NCI-H524 (cell line): ENCODE data around the gene SHISA4.

Experiments
- DNase-seq, 2 experiments: peaks; one replicate each; lab custom pipeline; 2025; lab: John Stamatoyannopoulos, UW

SHISA4 gene

DNA sequence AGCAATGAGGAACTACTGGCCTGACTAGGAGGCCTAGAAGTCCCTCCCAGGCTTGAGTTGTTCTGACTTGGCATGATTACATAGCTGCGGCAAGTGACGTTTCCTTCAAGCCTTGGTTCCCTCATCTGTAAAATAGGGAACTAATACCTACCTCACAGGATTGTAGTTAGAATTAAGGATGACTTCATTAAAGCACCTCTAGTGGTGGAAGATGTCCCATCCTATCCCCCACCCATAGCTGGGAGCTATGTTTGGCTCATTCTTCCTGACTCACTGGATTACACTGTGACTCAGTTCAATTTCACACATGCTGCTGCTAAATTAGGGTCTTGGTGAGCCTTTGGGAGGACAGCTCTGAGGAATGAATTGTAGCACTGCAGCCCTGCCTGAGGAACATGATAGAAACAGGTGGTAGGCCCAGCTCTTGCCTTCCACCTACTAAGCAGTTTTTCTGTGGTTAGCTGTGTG, 6.0 kb upstream of the SHISA4 start:
- no peak for DNase-seq

- DNase-seq = no peak
These were observed 5.4 kb upstream of the SHISA4 start for GRCh38 chr1:201883266-201883665.

DNA sequence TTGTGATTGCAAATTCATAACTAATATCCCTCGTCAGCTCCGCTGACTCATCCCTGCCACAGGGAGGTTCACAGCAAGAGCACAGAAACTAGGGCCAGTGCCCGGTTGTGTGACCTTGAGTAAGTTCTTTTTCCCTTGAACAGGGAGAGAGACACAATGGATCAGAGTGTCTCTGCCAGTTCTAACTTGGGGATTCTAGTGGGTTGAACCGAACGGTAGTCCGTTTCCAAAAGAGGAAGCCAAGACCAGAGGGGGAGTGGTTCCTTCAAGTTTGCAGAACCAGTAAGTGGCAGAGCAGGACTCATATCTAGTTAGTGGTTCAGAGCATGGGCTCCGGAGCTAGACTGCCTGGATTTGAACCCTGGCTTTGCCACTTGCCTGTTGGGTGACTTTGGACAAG, 4.9 kb upstream of the SHISA4 start:
- DNase-seq = no peak

DNA sequence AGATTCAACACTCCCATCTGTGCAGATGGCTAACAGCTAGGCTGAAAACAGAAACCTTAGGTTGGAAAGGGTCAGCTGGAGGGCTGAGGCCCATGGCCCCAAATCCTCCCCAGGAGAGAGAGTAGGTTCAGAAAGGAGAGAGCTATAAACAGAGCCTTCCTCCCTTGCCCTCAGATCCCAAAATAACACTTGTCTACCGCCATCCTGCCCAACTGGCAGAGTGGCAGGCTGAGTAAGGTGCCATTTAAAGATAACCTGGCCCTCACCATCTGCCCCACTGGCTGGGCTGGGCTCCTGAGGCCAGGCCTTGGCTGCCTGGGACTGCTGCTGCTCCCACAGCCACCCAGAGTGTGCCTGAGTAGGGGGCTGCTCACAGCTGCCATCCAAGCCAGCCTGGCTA, 4.3 kb upstream of the SHISA4 start:
- peak in 1 of 2 experiments; percentile 18 for DNase-seq

DNA sequence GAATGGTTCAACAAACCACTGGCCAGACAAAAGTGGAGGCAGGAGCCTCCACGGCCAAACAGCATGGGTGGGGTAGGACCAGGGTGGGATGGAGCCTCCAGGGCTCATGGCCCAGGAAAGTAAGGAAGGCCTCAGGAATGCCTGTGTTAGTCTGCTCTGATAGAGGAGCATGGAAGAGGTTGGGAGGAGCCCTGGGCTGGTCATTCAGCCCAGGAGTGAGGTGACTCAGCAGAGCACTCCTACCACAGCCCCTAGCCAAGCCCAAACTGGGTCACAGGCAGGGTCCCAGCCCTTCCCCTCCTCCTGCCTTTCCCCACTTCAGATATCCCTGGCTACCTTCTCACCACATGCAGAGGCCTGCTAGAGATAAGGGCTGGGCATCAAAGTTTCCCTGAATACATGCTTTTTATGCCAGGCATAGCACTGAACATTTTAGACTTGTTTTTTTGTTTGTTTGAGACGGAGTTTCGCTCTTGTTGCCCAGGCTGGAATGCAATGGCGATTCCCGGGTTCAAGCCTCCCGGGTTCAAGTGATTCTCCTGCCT, 3.1 kb upstream of the SHISA4 start:
- DNase-seq = no peak

DNA sequence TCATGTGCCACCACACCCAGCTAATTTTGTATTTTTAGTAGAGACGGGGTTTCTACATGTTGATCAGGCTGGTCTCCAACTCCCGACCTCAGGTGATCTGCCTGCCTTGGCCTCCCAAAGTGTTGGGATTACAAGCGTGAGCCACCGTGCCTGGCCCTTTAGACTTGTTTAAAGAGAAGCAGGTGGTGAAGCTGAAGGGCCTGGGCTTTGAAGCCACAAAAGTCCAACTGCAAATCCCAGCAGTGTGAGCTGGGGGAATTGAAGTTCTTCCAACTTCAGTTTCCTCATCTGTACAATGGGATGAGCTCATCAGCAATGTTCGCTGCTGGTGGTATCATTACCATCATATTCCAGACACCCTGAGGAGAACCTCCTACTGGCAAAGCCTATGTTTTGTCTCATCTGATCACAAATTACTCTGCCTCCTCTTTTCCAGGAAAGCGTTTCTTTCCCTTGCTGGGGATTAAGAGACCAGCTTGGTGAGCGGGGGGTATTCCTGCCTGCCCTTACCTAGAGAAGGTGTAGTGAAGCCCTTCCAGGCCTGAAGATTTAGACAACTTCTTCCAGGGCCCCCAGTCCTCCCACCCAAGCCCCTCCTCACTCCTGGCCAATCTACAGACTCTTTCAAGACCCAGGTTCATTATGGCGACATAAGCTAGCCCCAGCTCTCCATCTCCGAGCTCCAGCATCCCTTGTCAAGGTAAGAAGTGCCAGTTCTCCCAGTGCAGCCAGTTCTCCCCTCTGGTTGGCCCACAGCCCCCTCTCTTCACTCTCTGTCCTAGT, 2.4 kb upstream of the SHISA4 start:
- DNase-seq = no peak

DNA sequence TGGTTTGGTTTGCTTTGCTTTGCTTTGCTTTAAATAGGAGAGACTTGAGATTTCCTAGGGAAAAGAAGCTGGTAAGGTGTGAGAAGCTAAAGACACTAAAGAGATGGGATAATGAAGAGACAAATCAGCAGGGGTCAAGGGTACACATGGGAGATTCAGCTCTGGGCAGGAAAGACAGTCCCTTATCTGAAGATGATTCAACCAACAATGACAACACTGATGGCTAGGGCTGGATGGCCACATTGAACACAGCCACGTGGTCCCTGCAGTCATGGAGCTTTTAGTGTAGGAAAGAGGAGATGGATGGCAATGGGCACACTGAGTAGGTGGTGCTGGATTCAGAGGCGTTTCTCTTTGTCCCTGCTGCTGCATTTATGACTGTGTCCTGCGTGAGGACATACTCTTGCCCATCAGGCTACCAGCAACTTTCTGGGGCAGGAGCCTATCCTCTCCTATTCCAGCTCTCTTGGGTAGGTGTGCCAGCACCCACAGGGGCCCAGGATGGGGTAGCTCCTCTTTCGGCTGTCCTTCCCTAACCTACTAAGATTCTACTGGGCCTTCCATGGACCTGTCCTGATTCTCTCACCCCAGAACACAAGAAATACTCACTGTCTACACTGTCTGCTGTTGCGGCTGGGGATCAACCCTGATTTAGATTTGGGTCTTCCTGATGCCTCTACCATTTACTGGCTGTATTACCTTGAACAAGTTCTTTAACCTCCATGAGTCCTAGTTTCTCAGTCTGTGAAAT, 1.4 kb upstream of the SHISA4 start:
- DNase-seq = no peak

DNA sequence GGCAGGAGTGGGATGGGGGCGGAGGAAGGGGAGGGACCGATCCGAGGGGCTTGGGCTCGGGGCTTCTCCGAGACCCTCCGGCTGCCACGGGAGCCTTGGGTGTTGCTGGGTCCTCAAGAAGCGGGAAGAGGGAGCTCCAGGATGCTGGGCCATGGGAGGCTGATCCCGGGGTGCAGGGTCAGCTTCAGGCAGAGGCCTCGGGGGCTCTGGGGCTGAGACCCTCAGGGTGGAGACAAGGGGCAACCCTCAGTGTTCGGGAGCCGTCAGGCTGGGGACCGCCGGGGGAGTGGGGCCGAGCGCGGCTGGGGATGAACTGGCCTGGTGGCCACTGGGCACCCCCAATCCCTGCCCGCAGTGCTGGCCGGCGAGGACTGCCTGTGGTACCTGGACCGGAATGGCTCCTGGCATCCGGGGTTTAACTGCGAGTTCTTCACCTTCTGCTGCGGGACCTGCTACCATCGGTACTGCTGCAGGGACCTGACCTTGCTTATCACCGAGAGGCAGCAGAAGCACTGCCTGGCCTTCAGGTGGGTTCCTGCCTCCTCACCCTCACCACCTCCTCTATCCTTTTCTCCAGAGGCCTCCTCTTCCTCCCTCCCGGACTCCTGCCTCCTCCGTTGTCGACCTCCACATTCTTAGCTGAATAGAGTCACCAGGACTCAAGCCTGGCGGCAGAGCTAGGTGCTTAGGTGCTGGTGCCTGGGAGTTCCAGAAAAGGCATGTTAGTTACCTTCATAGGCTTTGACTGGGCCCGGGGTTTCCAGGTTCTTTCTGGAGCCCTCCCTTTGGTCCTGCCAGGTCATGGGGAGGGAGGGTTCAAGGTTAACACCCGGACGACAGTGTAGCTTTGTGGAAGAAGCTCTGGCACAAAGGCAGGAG, 631 bp downstream of the SHISA4 start:
- DNase-seq = no peak

DNA sequence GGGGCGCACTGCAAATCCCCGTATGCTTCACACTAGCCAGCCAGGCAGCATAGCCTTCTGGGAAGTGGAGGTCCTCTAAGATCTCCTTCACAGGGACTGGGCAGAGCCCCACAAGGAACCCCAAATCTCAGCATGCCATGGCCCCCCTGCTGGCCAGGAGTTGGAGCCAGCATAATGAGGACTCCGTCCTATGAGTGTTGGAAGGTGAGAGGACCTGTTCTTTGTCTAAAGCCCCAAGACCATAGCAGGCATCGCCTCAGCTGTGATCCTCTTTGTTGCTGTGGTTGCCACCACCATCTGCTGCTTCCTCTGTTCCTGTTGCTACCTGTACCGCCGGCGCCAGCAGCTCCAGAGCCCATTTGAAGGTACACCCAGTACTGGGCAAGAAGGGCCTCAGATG, 1.5 kb downstream of the SHISA4 start:
- DNase-seq = no peak

DNA sequence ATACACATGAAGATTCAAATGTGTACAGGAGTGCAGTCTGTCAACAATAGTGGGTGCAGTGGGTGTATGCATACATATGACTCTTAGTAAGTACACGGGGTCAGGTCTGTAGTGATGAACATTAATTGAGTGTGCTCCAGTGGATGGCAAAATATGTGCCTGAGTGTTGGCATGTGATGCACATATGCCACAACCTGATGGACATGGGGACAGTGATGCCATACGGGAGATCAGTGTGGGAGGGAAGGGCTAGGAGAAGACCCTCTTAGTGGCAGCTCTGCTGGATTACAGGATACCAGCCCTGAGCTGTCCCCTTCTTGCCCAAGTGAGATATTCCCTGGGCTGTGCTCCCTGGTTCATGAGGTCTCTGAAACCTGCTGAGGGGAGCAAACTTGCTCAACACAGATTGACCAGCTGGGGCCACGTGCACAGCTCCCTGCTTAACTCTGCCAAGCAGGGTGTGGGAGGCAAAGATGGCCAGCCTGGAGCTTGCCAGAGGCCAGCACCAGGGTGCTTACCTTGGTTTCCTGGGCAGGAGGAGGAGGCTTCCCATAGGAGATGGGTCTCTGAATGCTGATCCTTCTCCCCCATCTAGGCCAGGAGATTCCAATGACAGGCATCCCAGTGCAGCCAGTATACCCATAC, 2.2 kb downstream of the SHISA4 start:
- no peak for DNase-seq

- no peak for DNase-seq
These were observed 2.9 kb downstream of the SHISA4 start for GRCh38 chr1:201891451-201892045.

- no peak for DNase-seq
These were observed 3.5 kb downstream of the SHISA4 start for GRCh38 chr1:201892211-201892610.

GRCh38 chr1:201893431-201893830, 4.7 kb downstream of the SHISA4 start:
- DNase-seq = no peak

DNA sequence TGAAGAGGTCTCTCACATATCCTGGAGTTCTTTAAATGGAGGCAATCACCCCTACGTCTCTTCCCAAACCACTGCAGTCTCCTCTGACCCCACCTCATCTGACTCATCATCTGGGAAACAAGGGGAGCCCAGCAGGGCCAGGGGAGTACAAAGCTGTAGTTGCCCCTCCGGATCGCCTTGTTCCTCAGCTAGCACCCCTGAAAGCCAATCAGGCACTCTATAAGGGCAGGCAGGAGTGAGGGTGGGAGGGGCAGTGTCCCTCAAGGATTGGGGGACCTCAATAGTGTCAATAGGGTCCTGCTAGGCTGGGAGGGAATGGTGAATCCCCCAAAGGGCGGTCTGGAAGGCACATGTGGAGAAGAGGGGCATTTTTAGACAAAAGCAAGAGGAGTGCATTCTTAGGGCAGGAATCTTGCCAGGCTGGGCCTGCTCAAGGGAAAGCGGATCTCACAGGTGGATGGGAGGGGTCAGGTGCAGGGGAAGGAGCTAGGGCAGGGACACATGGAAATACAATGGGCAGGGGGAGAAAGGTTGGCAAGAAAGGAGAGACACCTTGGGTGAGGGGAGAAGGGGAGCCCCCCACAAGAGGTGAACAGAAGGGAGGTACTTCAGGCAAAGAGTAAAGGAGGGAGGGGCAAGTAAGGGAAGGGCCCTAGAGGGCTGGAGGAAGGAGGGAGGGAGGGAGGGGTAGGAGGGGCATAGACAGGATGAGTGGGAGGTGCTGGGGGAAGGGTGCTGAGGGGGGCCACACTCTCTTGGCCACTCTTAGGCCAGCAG, 5.8 kb downstream of the SHISA4 start:
- no peak for DNase-seq

DNA sequence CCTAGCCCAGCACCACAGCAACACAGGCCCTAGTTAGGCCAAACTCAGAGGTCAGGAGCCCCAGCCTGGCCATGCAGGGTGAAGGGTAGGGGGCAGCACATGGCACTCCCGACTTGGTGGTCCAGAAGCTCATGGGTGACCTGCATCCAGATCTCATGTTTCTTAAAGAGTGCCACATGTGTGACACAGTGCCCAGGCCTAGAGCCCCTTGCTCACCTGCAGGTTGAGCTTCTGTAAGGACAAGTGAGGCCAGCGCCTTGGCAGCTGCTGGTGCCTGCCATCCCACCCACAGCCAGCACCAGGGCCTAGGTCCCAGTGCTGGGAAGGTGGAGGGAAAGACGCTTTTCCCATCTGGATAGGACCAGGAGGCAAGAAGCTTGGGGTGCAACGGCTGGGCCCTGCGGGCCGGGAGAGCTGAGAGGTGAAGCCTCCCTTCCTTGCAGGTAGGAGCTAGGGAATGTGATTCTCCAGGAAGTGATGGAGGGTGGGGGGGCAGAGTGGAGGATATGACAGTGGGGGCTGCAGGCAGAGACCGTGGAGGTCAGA, 6.5 kb downstream of the SHISA4 start:
- no peak for DNase-seq

DNA sequence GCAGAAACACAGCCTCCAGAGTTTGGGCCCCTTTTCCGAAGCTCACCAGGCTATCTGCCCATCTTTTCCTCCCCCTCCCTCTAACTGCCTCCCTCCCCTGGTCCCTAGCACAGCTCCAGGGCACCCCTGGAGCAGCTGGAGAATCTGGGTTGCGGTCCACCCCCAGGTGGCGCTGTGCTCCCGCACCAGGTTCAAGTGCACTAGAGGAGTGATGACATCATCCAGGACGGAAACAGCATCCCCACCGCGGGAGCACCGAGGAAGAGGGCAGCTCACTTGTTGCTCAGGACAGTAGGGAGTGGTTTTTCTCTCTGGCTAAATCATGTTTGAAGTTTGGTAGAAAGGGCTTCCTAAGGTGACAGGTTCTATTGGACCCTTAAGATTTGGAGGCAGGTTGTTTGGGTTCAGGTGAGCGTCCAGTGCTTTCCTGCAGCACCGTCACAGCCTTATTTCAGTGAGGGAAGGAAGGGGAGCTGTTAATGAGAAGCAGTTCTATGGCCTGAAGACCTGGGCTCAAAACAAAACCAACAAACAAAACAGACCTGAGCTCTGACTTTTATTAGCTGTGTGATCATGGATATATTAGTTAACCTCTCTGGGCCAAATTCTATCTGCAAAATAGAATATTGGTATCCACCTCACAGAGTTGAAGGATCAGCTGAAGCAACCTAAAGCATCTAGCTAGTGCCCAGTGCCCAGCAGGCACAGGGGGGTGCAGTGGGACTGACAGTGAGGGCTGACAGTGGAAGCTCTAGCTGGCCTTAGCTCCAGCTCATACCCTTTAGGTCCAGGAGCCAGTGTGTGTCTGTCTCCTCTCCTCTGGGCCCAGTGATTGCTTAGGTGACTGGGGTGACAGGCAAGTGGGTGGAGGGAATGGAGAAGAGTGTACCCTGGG, 7.5 kb downstream of the SHISA4 start:
- peak; percentile 62 to 77 for DNase-seq

DNA sequence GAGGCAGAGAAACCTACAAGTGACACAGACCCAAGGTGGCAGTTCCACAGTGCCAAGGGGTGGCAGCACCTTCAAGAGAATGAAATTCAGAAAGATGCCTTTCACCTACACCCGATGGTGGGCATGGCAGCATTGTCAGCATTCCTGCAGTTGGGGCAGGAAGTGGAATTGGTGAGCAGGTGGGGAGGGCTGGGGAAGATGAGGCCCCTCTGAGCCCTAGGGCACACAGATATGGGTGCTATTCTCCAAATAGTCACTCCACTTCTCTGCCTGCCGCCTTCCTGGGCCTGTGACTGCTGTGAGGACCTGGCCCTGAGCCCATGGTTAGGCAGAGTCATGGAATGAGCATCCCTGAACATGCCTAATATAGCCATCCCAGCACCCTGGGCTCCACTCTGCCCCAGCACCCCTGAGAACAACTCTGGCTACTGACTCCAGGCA, 8.3 kb downstream of the SHISA4 start:
- peak; percentile 21 to 61 for DNase-seq

DNA sequence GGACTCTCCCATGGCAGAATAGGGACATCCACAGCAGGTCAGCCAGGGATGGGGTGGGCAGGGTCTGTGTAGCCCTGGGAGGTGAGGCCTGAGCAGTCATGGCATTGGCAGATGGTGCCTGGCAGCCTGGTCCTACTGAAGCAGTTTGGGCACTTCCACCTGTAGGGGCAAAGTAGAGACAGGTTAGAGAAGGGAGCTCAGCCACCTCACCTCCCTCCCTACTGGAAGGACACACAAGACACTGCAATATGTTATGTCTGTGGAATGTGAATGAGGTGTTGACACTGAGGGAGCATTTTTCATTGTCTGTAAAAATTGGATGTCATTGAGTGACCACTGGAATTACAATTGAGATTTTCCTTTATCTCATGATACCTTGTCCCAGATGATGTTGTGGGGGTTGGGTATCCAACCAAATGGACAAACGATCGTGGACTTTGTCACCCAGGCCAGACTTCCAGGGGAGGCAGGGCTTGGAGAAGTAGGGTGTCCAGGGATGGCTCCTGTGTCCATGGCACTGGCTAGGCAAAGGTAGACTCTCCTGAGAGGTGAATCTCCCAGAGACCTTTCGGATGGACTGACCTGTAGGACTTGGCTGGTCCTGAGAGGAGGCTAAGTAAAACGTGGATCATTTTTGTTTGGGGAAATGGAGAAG, 9.7 kb downstream of the SHISA4 start:
- no peak for DNase-seq
